HG03378 (cell line): ENCODE results near the gene BTG4.

Experiments
- ATAC-seq: cut with Tn5 transposase; IDR thresholded peaks from one replicate; pipeline ENCODE4 v1.9.1; 2021; ENCODE audit warnings: mild to moderate bottlenecking, moderate library complexity; ENCODE audit not compliant: unreplicated experiment

BTG4 gene

GRCh38 chr11:111499483-111499882, 12.7 kb downstream of the BTG4 start:
- no peak for ATAC-seq

- no peak for ATAC-seq
Measured at GRCh38 chr11:111494040-111494439, 18.1 kb downstream of the BTG4 start.

DNA sequence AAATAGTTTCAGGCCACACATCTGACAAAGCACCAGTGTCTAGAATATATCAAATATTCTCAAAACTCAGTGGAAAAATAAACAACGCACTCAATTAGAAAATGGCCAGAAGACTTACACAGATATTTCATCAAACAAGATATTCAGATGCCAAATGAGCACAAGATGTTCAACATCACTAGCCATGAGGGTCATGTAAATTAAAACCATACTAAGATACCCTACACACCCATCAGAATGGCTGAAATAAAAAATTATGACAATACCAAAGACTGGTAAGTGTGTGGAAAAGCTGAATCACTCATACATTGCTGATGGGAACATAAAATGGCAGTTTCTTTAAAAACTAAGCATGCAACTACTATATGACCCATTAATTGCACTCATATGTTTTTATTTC, 21.7 kb downstream of the BTG4 start:
- ATAC-seq: no peak

GRCh38 chr11:111483431-111483830, 28.8 kb downstream of the BTG4 start:
- no peak for ATAC-seq

DNA sequence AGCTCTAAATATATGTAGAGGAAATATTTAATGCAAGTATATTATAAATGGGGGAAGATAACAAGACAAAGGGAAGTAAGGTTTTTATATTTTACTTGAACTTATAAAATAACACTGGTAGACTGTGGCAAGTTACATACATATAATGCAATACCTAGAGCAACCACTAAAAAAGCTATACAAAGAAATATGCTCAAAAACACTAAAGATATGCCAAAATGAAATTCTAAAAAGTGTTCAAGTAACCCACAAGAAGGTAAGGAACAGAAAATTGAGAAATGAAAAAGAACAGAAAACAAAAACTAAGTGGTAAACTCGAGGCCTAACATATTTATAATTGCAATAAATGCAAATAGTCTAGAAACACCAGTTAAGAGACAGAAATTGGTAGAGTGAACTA, 32.5 kb downstream of the BTG4 start:
- ATAC-seq: no peak

DNA sequence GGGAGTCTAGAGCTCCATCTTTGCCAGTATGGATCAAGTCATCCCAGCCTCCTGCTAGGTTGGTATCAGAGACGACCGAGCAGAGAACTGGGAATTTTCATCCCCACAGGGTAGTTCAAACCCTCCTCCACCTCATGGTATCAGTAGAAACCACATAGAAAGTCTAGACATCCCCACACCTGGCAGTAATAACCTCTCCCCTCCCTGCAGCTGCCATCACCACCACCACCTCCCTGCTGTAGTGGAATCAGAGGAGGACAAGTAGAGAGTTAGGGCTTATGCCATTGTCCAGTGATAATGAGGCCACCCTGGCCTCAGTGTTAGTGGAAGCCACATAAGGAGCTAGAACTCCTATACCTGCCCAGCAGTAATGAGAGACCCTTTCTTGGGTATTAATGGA, 34.3 kb downstream of the BTG4 start:
- ATAC-seq: no peak

- ATAC-seq: no peak
Measured at GRCh38 chr11:111476956-111477355, 35.2 kb downstream of the BTG4 start.

DNA sequence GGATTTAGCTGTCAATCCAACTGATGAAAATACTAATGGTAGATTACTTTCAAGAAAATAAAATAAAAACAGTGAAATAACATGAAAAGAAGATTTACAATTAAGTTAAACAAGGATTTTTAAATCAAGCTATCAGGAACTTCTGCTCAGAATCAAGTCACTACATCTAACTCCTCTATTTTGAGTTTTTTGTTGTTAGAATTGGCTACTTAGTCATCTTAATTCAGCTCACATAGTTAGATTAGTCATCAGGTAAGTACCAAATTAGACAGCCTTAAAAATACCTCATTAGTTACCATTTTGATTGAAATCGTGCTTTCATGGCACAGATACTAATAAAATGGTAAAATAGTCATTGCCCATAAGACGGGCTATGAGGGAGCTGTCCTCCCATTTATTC, 35.8 kb downstream of the BTG4 start:
- ATAC-seq: no peak

- no peak for ATAC-seq
Measured at GRCh38 chr11:111474432-111474831, 37.8 kb downstream of the BTG4 start.

DNA sequence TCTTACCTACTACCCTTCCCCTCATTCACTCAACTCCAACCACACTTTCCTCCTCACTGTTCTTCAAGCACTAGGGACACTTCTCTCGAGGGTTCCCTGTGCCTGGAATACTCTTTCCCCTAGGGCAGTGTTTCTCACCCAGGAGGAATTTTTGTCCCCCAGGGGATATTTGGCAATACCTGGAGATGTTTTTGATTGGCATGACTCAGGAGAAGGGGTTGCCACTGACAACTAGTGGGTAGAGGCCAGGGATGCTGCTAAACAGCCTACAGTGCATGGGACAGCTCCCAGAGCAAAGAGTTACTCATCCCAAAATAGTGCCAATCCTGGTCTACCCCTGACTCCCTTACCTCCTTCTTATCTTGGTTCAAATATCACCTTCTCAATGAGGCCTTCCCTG, 40.0 kb downstream of the BTG4 start:
- no peak for ATAC-seq

GRCh38 chr11:111469200-111469599, 43.0 kb downstream of the BTG4 start:
- ATAC-seq: no peak

DNA sequence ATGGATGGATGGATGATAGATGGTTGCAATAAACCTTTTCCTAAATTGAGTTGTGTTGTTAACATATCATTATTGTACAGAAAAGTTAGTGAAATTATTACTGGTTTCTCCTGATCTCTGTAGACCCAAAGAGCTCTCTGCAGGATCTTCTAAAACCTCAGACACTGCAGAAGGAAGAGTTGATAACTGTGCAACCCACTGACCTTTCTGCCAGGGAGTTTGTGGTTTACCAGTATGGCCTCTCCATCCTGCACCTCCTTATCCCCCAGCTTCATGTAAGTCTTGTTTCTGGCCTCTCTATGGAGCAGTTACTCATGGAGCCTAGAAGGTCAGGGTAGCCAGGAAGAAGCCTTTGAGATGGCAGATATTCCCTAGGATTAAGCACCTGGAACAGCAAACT, 45.6 kb downstream of the BTG4 start:
- ATAC-seq: no peak

GRCh38 chr11:111465400-111465799, 46.8 kb downstream of the BTG4 start:
- no peak for ATAC-seq

DNA sequence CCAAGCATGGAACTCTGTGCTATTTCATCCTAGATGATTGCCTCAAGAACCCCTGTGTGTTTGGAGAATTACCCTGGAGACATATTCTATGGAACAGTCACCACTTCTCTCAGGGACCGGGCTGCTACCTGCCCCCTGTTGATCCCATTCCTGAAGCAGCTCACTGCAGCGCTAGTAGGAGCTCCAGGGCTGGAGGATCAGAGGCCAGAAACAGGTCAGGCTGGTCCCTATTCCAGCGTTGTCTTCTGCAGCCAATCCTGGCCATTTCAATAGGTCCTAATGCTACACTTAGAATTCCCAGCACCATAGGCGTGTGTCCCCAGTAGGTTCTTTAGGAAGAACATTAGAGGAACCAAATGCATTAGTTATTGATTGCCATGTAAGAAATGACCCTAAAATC, 48.9 kb downstream of the BTG4 start:
- no peak for ATAC-seq

- no peak for ATAC-seq
Measured at GRCh38 chr11:111462329-111462728, 49.9 kb downstream of the BTG4 start.

DNA sequence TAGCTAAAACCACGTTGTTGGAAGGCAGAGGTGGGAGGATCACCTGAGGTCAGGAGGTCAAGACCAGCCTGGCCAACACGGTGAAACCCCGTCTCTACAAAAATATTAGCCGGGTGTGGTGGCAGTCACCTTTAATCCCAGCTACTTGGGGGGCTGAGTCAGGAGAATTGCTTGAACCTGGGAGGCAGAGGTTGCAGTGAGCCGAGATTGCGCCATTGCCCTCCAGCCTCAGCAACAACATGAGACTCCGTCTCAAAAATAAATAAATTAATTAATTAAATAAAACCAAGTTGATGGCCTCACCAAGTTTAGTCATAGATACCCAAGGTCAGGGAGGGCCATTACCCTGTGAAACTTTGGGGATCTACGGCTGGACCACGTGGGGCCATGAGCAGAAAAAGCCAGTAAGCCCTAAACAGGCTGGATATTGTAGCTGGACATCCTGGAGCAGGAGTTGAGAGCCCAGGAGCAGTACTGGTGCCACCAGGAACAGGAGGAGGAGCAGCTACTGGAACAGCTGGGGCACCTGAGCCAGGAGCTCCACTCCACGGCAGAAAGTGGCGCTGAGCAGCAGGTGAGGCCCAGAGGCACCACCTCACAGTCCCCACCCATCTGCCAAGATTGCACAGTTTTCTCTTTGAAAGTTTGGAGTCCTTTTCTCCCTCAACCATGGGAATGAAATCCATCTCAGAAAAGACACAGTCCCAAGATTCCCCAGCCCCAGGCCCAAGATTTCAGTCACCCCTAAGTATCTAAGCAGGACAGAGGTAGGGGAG, 50.5 kb downstream of the BTG4 start:
- ATAC-seq: no peak

DNA sequence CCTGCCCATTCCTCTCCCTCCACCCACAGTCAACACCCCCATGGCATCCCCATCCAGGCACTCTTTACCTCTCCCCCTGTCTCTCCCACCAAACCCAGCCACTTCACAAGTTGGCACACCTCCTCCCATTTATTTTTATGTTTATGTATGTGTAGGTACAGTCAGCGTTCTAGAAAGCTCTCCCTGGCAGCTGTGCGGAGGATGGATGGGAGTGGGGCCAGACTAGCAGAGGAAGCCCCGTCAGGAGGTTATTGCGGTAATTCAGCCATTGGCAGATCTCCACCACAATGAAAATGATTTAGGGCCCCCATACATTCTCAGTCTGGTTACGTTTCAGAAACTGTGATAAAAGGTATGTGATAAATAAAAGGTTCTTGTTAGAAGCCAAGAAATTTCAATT, 51.3 kb downstream of the BTG4 start:
- no peak for ATAC-seq

DNA sequence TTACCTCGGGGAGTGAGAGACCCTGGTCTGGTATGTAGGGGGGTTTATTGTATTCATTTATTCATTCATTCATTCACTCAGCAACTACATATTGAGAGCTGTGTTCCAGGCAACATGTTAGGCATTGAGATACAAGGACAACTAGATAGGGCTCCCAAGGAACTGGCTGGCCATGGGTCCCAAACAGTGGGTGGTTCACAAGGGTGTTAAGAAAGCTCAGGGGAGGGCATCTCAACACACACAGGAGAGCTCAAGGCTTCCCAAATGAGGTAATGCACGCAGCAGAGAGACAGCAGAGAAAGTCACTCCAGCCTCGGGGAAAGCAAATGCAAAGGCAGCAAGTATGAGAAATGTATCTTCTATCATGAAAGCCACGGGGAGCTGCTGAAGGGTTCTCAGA, 51.8 kb downstream of the BTG4 start:
- ATAC-seq: no peak

DNA sequence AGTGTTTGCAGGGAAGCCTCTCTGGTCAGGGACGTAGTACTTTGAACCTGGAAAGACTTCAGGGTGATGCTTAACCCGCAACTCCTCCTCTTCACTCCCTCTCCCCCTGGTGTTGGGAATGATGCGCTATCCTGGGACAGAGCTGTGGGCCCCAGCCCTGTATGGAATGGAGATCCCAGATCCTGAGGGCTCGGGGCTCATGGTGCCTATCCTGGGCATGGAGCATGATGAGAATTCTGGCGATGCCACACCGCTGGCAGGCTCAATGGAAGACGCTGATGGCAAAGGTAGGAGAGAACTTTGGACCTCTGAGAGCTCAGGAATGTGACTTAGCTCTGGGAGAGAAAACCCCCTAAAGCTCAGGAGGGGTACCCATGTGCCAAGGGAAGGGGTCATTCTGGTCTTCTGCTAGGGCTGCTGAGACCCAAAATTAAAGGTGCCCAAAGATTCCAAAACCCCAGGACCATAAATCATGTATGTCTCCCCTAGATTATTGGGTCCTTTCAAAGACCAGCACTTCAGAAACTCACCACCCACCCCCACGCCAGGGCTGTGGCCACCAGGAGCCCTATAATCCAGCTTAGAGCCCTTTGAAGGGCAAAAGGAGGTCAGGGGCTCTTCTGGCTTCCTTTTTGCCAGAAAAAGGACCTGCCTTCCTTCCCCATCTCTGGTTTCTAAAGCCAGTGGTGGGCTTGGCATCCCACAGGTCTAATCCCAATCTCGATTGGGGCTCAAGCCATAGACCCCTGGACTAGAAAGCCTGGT, 52.5 kb downstream of the BTG4 start:
- no peak for ATAC-seq

- ATAC-seq: no peak
Measured at GRCh38 chr11:111457731-111458368, 54.3 kb downstream of the BTG4 start.

DNA sequence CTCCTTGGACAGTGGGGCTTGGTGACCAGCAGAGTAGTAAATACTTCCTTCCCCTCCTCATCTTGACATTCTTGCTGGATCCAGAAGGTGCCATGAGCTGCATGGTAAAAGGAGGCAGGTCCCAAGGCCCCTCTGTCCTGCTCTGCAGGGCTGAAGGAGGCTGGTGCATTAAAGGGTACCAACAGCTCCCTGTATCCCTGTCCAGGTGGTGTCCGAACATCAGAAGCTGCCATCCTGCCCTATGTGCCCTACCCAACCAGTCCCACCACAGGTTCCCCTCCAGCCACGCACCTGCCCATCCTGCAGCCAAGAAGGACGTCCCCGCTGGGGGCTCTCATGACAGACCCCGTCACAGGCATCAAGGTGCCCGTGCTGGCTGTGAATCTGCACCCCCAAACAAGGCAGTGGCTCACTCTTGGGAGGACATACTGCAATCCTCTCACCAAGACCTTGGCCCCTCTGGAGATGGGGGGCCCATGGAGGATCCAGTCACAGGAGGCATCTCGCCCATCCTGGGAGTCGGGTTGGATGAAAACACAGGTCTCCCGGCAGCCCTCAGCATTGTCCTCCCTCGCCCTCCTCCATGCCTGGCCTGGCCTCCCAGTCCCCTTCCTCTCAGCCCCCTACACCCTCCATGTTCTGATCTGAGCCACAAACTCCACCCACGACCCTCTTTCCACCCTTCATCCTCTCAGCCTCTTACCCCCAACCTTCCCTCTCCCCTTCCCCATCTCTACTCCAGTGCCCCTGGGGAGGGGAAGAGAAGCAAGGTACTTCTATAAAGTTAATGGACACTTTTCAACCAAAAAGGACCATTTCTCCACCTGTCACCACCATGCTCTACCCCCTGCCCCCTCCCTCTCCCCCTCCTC, 55.1 kb downstream of the BTG4 start:
- no peak for ATAC-seq
